Retina (tissue), 1 donor: Measurements from ENCODE around the gene MACO1.
"Not testable (repeated sequence)": the region's sequence is repeated elsewhere in the genome, so short reads cannot be mapped to it uniquely, and the experiment has no call there.

ENCODE experiments used
- DNase-seq: peaks from one replicate; pipeline ENCODE4 v3.0.0-alpha.2; 2016

The MACO1 gene

DNA sequence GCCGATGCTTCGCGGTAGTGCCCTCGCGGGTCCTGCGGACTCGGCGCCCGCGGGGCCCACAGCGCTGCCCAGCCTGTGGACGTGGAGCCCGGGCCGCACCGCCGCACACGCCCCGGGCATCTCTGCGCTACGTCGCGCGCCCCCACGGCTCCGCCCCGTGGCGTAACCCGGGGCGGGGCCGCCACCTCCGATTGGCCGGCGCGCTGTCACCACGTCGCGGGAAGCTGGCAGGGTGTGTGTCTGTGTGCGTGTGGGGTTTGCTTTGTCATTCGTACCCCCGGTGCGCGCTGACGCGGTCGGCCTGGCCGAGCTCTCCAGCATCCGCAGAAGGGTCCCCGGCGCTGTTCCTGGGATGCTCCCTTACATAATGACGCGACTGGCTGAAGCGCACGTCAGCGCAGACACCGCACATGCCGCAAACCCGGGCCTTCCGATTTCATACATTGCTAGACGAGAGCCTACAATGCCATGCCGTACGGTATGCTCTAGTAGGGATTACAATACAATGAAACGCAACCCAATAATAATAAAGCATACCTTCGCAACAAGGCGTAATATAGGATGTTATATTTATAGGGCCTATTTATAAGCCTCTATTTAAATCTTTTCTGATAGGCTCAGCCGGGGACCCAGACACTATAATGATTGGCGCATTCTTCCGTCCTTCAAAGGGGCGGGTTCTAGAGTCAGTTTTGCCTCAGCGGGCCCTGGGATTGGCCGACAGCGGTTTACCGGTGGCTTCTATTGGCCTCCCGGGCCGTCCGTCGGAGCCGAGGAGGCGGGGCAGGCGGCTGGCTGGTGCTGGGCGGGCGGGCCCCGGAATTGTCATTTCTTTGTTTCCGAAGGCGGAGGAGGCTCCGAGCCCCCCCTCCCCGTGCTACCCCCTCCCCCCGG lies at the start of gene MACO1:
TSS of gene MACO1 (plus strand) at position 825 of the 894 bp plus-strand sequence. CDS start 202 bp downstream, outside the sequence.
- DNase-seq = peak; percentile 98

DNA sequence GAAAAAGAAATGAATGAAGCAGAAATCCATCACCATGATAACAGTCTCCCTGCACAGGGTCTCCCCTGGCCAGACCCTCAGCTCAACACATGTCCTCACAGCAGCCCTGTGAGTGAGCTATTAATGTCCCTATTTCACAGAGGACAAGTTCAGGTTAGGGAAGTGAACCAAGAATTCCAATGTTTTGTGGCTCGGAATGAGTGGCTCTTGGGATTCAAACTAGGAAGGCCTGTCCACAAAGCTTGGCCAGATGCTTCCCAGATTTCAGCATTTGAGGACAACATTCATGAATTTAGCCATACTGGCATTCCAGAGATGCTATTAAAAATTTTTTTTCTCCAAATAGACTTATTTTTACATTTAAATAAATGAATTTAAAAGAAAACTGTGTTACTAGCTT lies 48.2 kb upstream of the MACO1 start:
- not testable (repeated sequence) for DNase-seq

GRCh38 chr1:25383090-25383489 lies 47.6 kb upstream of the MACO1 start:
- DNase-seq = not testable (repeated sequence)

- not testable (repeated sequence) for DNase-seq
Observed at GRCh38 chr1:25383875-25384274, 46.8 kb upstream of the MACO1 start.

DNA sequence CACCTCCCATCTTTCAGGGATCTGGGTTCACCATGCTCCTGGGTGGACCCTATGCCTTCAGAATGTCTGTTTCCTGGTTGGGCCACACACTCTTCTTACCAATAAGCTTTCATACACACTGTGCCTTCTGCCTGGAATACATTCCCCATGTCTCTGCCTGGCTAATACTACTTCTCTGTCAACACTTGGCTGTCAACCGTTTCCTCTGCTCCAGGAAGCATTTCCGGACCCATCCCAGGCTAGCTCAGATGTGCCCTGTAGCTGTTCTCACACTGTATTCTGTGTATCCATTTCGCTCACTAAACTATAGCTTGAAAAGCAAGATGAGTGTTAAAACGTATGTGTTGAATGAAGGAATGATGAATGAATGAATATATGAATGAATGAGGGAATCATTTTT lies 43.6 kb upstream of the MACO1 start:
- DNase-seq = not testable (repeated sequence)

- DNase-seq = not testable (repeated sequence)
Observed at GRCh38 chr1:25388691-25389090, 42.0 kb upstream of the MACO1 start.

DNA sequence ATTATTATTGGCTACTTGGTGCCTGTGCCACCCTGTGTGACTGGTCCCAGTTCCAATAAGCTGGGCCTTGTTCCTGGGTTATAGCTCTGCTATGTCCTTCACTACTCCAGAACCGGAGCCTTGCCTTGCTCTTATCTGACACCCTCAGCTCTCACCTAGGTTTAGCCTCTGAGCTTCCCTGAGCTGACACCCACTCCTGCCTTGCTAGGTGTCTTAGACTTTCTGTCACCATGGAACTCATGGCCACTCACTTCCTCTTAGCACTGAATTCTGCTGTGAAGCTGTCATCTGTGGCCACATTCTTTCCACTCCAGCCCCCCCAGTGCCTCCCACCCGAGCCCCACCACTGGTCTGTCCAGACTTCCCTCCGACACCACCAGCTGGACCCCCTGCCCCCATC lies 41.0 kb upstream of the MACO1 start:
- DNase-seq = not testable (repeated sequence)

DNA sequence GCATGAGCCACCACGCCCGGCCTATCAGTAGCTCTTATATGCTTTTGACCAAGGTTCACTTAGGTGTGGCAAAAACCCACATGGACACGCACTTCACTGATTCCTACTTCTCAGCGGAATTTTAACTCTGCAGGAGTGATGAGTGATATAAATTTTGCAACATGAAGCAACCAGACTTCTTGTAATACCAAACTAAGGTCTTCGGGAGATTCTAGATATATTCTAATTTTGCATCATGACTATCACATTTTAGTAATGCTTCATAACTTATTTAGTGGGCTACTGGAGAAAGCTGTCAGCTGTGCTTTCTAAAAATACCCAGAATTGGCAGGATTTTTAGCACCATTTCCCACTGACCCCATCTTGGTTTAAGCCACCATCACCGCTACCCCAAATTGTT lies 37.9 kb upstream of the MACO1 start:
- DNase-seq = no peak

DNA sequence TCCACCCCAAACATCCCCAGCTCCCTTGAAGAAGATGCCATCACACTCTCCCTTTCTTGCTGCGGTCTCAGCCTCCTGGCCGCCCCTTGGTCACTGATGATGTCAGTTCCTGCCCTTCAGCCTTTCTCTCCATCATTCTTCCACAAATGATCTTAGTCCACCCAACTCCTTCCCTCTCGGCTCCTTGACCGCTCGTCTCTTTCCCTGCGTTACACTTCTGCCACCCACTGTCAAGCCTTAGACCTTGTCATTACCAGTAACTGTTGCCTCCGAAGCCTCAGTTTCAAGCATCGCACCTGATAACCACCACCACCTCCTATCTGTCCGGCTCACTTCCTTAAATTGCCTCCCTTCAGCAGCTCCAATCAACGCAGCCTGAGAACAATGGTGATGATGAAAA lies 33.1 kb upstream of the MACO1 start:
- not testable (repeated sequence) for DNase-seq

DNA sequence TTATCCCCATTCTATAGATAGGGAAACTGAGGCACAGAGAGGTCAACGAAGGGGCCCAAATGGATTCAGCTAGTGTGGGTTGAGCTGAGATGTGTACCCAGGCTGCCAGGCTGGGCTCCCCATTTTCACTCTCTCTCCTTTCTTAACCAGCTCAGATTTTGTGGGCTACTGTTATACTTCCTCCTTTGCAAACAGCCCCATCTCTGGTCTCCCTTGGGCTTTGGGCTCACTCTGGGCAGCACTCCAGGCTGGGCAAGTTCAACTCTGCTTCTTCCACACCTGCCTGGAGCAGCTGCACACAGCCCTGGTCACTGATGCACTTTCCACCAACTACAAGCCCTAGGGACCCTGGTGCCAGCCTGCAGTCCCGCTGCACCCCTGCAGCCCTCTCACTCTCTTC lies 32.6 kb upstream of the MACO1 start:
- not testable (repeated sequence) for DNase-seq

GRCh38 chr1:25402947-25403803 lies 27.5 kb upstream of the MACO1 start:
- DNase-seq = not testable (repeated sequence)

DNA sequence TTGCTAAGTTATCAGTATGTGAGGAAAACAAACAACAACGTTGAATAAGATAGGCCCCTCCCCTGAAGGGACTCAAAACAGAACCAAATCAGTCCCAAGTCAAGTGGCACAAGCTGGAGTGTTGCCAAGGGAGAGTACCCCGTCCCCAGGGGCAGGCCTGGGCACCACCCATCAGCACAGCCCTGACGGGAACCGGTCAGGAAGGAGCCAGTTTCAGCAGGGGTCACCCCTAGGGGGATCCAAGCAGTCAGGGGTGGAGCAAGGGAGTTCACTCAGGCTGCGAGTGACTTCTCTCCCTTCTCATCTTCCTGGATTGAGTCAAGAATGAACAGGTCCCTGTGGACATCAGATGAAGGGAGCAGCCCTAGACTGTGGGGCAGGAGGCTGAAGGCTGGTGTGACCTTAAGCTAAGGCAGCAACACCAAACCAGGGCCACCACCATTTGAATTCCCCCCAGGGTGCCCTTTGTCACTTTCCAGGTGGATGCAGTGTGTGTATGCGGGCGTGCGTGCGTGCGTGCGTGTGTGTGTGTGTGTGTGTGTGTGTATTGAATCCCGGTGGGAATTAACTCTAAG lies 24.9 kb upstream of the MACO1 start:
- DNase-seq = not testable (repeated sequence)

- not testable (repeated sequence) for DNase-seq
Observed at GRCh38 chr1:25409641-25410427, 20.9 kb upstream of the MACO1 start.

- not testable (repeated sequence) for DNase-seq
Observed at GRCh38 chr1:25412872-25413623, 17.6 kb upstream of the MACO1 start.

DNA sequence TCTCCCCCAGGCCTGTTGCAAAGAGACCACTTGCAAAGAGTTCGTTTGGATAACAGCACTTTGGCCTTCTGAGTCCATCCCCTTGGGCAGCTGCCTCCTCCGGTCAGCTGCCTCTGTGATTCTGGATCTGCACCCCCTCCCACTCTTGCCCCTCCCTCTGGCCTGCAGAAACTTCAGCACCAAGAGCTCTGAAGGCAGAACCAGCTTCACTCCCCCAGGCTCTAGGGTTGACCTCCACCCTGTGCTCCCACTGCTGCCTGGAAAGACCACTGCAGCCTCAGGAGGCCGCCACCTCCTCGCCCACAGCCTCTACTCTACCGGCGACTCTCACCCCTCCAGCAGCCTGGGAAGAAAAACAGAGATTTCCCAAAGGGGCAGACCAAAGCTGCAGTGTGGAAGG lies 16.5 kb upstream of the MACO1 start:
- DNase-seq = not testable (repeated sequence)

DNA sequence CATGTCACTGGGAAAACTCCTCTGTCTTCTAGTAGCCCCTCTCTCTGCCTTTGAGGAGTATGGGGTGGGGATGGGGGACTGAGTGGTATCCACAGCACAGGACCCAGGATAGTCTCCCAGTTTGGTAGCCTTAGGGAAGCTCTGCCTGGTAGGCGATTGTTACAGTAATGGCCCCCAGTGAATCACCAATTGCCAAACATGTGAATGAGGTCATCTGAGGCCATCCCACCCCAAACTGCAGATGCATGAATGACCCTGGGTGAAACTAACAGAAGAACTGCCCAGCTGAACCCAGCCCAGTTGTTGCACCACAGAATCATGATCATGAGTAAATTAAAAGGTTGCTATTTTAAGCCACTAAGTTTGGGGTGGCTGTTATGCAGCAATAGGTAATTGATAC lies 16.1 kb upstream of the MACO1 start:
- not testable (repeated sequence) for DNase-seq

- DNase-seq = not testable (repeated sequence)
Observed at GRCh38 chr1:25417280-25417679, 13.4 kb upstream of the MACO1 start.

GRCh38 chr1:25419339-25419738 lies 11.4 kb upstream of the MACO1 start:
- not testable (repeated sequence) for DNase-seq

- DNase-seq = not testable (repeated sequence)
Observed at GRCh38 chr1:25420715-25421114, 10.0 kb upstream of the MACO1 start, which contains the start of gene RHCE. RHCE (minus strand) TSS chr1:25420825; CDS start chr1:25420786, 39 bp downstream.

DNA sequence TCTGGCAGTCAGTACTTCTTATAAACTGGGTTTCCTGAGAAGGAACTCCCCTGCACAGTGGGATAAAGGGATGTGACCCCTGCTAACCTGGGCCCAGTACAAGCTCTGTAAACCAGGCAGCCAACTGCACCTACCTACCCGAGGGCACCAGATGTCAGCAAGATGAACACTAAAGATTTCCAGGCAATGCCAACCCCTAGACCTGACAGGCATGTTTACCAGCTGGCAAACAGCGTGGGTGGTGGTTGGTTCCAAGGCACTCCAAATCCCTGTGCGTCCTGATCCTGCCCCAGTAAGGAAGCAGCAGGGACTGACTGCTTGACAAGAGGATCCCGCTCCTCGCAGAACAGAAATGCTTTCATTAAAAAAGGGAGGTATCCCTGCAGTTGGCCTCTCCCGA lies 7.5 kb upstream of the MACO1 start:
- not testable (repeated sequence) for DNase-seq
